B cell (primary cell): ENCODE data around the gene NTRK3. TPM values are rescaled to one million over a fixed set of nuclear protein-coding genes. Genes with fewer than 3 reads are reported as not detected.

ENCODE experiments used
- ATAC-seq: fragments of 200-7000 bp; cut with Tn5 transposase; one replicate; pipeline ENCODE4 v1.10.0; 2021; ENCODE audit warnings: low read depth, mild to moderate bottlenecking, moderate number of reproducible peaks, moderate library complexity
- CTCF ChIA-PET: fragments of 350-600 bp; sonication (Branson Sonifier 250); formaldehyde crosslinking; loops from one replicate; lab custom pipeline; 2021; ENCODE audit warnings: antibody characterized with exemption, inconsistent platforms; lab: Charles Lee
- POLR2A ChIA-PET: fragments of 350-600 bp; sonication (Branson Sonifier 250); formaldehyde crosslinking; loops from one replicate; lab custom pipeline; 2021; ENCODE audit warnings: antibody characterized with exemption; lab: Charles Lee
- DNase-seq: peaks from one replicate; pipeline ENCODE4 v3.0.0; 2013
- H2AFZ ChIP-seq: 2 replicates; pipeline ENCODE4 v1.6.1; 2012; ENCODE audit warnings: mild to moderate bottlenecking, low read depth, low read length; ENCODE audit not compliant: insufficient read depth, poor library complexity, severe bottlenecking
- H3K27ac ChIP-seq, 2 donors: 1 replicate in 1 of 2; 2 replicates in 1 of 2; pipeline ENCODE4 v1.5.1; 2012 to 2013; ENCODE audit warnings: low read length in 2 of 2, mild to moderate bottlenecking in 2 of 2, moderate library complexity in 1 of 2
- H3K27me3 ChIP-seq, 4 experiments: fragments of 200-600 bp in 1 of 4; sonication (generic) in 1 of 4; replicated peaks in 1 of 4; 1 replicate in 2 of 4; 2 replicates in 2 of 4; pipeline versions ENCODE4 v1.6.1 to v1.7.0; 2013 to 2016; ENCODE audit warnings: low read length in 3 of 4, mild to moderate bottlenecking in 2 of 4, mixed read lengths in 1 of 4, moderate library complexity in 1 of 4; ENCODE audit not compliant: insufficient read depth in 4 of 4, control insufficient read depth in 3 of 4; ENCODE audit errors: control extremely low read depth in 1 of 4
- H3K36me3 ChIP-seq, 2 experiments: replicated peaks in 1 of 2; 1 replicate in 1 of 2; 2 replicates in 1 of 2; pipeline versions ENCODE4 v1.6.1 to v1.7.1; 2013; ENCODE audit warnings: low read length in 1 of 2; ENCODE audit not compliant: insufficient read depth in 2 of 2, control insufficient read depth in 1 of 2; ENCODE audit errors: control extremely low read depth in 1 of 2, extremely low read depth in 1 of 2
- H3K4me1 ChIP-seq, 2 donors: fragments of 200-600 bp in 1 of 2; sonication (generic) in 1 of 2; 1 replicate in 1 of 2; 2 replicates in 1 of 2; pipeline versions ENCODE4 v1.5.1 to v1.6.1; 2013 to 2017; ENCODE audit warnings: low read length in 2 of 2; ENCODE audit not compliant: control insufficient read depth in 2 of 2, insufficient read depth in 2 of 2
- H3K4me2 ChIP-seq: replicated peaks from 2 replicates; pipeline ENCODE3; 2012; ENCODE audit warnings: mild to moderate bottlenecking, low read depth, low read length; ENCODE audit not compliant: poor library complexity, severe bottlenecking
- H3K4me3 ChIP-seq, 5 experiments: fragments of 200-600 bp in 1 of 5; sonication (generic) in 1 of 5; 1 replicate in 3 of 5; 2 replicates in 2 of 5; pipeline versions ENCODE4 v1.5.1 to v1.7.0; 2011 to 2016; ENCODE audit warnings: low read length in 4 of 5, mild to moderate bottlenecking in 4 of 5, low read depth in 2 of 5, control low read depth in 1 of 5, moderate library complexity in 1 of 5; ENCODE audit not compliant: insufficient read depth in 1 of 5; ENCODE audit errors: control extremely low read depth in 1 of 5, extremely low read depth in 1 of 5
- H3K79me2 ChIP-seq: fragments of 200-600 bp; sonication (generic); one replicate; pipeline ENCODE4 v1.6.0; 2016; ENCODE audit warnings: low read length; ENCODE audit not compliant: control insufficient read depth, insufficient read depth
- H3K9ac ChIP-seq: fragments of 200-600 bp; sonication (generic); 2 replicates; pipeline ENCODE4 v1.6.1; 2017; ENCODE audit warnings: mild to moderate bottlenecking, low read length, moderate library complexity
- H3K9me3 ChIP-seq, 3 donors: one replicate each; pipeline versions ENCODE4 v1.6.1 to v1.7.1; 2013; ENCODE audit warnings: low read length in 2 of 3; ENCODE audit not compliant: control insufficient read depth in 2 of 3, insufficient read depth in 1 of 3; ENCODE audit errors: control extremely low read depth in 1 of 3
- H4K20me1 ChIP-seq: 2 replicates; pipeline ENCODE4 v1.6.0; 2012; ENCODE audit warnings: mild to moderate bottlenecking, low read length; ENCODE audit not compliant: insufficient read depth, control insufficient read depth, poor library complexity, severe bottlenecking
- H3K27ac Mint-ChIP-seq: one replicate; pipeline ENCODE4 v1.8.0; 2021; ENCODE audit warnings: mixed read lengths
- H3K27me3 Mint-ChIP-seq: one replicate; pipeline ENCODE4 v1.8.0; 2021; ENCODE audit warnings: mixed read lengths
- H3K4me1 Mint-ChIP-seq: one replicate; pipeline ENCODE4 v1.8.0; 2021; ENCODE audit warnings: mixed read lengths
- H3K4me3 Mint-ChIP-seq: one replicate; pipeline ENCODE4 v1.8.0; 2021; ENCODE audit warnings: mixed read lengths
- H3K9me3 Mint-ChIP-seq: one replicate; pipeline ENCODE4 v1.8.0; 2022; ENCODE audit warnings: mixed read lengths; ENCODE audit not compliant: insufficient read depth
- EZH2 ChIP-seq: IDR thresholded peaks from 2 replicates; pipeline ENCODE4 v1.6.1; 2012; ENCODE audit warnings: borderline replicate concordance, low read depth, mild to moderate bottlenecking, moderate library complexity, low read length; ENCODE audit not compliant: insufficient read depth, poor library complexity, severe bottlenecking
- WGBS: methylation state at CpG from one replicate; pipeline ENCODE4 v1.1.5; 2013; ENCODE audit warnings: missing lambda C conversion rate; ENCODE audit not compliant: insufficient coverage; 5-methylcytosine and 5-hydroxymethylcytosine counted together
- intact Hi-C: fragments of 100-400 bp; cut with micrococcal nuclease; formaldehyde crosslinking; loops from one replicate; pipeline ENCODE4 v1.10.0; 2022
- polyA plus RNA-seq: library from polyadenylated mRNA; depleted of rRNA; stranded (reverse); fragments of >200 nt; gene quantifications from 2 replicates; pipeline ENCODE4 v1.2.3, GENCODE V29; 2012
- total RNA-seq, 2 donors: library from RNA; stranded (reverse); fragments of 120-200 nt in 1 of 2; gene quantifications; 1 replicate in 1 of 2; 2 replicates in 1 of 2; pipeline versions ENCODE4 v1.2.3 to v1.2.4, GENCODE V29; 2013 to 2022
- TF ChIP-seq, protein P1 (sequence below): fragments of 200-600 bp; IDR thresholded peaks from one replicate; pipeline ENCODE4 v1.8.0; 2022; ENCODE audit warnings: antibody characterized with exemption, mild to moderate bottlenecking

NTRK3 gene
- total and polyA plus RNA-seq, 2 donors (not counting 1 experiment from before 2014, with no cell fraction given): not detected

DNA sequence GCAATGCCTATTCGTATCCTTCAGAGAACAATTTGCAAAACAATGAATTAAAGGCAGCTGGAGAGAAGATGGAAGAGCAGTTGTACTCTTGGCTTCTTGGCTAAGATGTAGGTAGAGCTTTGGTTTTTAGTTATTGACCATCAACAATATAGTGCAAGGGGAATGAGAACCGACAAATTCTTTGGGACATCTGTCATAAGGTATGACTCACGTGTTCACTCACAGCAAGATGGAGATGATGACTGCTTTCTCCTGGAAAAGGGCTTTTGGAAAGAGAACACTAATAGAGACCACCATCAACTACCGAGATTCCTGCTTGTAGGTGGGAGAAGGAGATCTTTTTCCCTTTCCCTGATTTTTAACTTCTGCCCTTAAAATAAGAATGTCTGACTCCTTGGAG lies 234.9 kb downstream of the NTRK3 start:
- no peak for ATAC-seq
- peaks cover 3% of the 10 kb centered on the region for H3K9me3 Mint-ChIP-seq
- DNase-seq: no peak
- H3K9me3 ChIP-seq: no peaks in the 10 kb centered on the region
- TF ChIP-seq EZH2: no peak
- TF ChIP-seq, protein P1, sequence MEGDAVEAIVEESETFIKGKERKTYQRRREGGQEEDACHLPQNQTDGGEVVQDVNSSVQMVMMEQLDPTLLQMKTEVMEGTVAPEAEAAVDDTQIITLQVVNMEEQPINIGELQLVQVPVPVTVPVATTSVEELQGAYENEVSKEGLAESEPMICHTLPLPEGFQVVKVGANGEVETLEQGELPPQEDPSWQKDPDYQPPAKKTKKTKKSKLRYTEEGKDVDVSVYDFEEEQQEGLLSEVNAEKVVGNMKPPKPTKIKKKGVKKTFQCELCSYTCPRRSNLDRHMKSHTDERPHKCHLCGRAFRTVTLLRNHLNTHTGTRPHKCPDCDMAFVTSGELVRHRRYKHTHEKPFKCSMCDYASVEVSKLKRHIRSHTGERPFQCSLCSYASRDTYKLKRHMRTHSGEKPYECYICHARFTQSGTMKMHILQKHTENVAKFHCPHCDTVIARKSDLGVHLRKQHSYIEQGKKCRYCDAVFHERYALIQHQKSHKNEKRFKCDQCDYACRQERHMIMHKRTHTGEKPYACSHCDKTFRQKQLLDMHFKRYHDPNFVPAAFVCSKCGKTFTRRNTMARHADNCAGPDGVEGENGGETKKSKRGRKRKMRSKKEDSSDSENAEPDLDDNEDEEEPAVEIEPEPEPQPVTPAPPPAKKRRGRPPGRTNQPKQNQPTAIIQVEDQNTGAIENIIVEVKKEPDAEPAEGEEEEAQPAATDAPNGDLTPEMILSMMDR: no peak
- H4K20me1 ChIP-seq: no peaks in the 10 kb centered on the region
- no peaks in the 10 kb centered on the region for H3K27me3 Mint-ChIP-seq
- ChIA-PET CTCF (no interaction called here), POLR2A (no interaction called here)
- H2AFZ ChIP-seq: no peak overlapping the region
- H3K4me3 ChIP-seq: no peak overlapping the region
- no peak overlapping the region for H3K27ac ChIP-seq
- no peaks in the 10 kb centered on the region for H3K27me3 ChIP-seq
- H3K36me3 ChIP-seq: no peaks in the 10 kb centered on the region
- no peak overlapping the region for H3K4me2 ChIP-seq
- H3K79me2 ChIP-seq: no peaks in the 10 kb centered on the region
- H3K27ac Mint-ChIP-seq: no peak overlapping the region
- H3K4me1 Mint-ChIP-seq: no peaks in the 10 kb centered on the region
- intact Hi-C loops: no loop called here
- no peak overlapping the region for H3K4me3 Mint-ChIP-seq
- 60% methylated on average over 1 of the region's 4 CpGs for WGBS
- H3K4me1 ChIP-seq: no peaks in the 10 kb centered on the region
- no peak overlapping the region for H3K9ac ChIP-seq

DNA sequence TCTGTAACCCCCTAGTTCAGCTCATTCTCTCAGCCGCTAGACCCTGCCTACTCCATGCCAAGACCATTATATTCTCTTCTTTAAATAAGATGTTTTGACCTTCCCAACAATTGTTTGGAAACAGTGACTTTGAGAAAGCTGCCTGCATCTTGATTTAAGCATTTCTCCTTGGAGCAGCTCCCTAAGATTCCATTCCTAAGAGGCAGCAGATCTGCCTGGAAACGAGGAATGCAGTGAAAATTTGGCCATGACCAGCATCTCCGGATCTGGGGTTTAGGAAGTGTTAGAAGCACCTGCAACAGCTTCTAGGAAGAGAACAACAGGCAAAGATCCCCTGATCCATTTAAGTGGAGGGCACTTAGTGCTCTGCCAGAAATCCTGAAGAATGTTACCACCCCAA lies 235.7 kb downstream of the NTRK3 start:
- Histone ChIP-seq H3K4me3 (no peak overlapping the region), H2AFZ (no peak overlapping the region), H3K36me3 (no peaks in the 10 kb centered on the region), H3K27me3 (no peaks in the 10 kb centered on the region), H3K27ac (no peak overlapping the region), H3K4me1 (no peaks in the 10 kb centered on the region), H3K9me3 (no peaks in the 10 kb centered on the region), H3K9ac (no peak overlapping the region), H4K20me1 (no peaks in the 10 kb centered on the region), H3K79me2 (no peaks in the 10 kb centered on the region), H3K4me2 (no peak overlapping the region)
- TF ChIP-seq, protein P1: no peak
- TF ChIP-seq EZH2: no peak
- no peaks in the 10 kb centered on the region for H3K4me1 Mint-ChIP-seq
- WGBS: 86% methylated on average over 2 of the region's 3 CpGs
- no peaks in the 10 kb centered on the region for H3K27me3 Mint-ChIP-seq
- ATAC-seq (no peak), DNase-seq (no peak)
- H3K27ac Mint-ChIP-seq: no peak overlapping the region
- H3K9me3 Mint-ChIP-seq: no peaks in the 10 kb centered on the region
- CTCF ChIA-PET: no interaction called here
- intact Hi-C loops: no loop called here
- POLR2A ChIA-PET: no interaction called here
- H3K4me3 Mint-ChIP-seq: no peak overlapping the region
